Neural crest cell (in vitro differentiated cells): ENCODE measurements around the gene C18orf32. TPM values are rescaled to one million over a fixed set of nuclear protein-coding genes. Genes with fewer than 3 reads are reported as not detected.
A peak's percentile ranks its signal among the peaks of the same experiment; 100 is the strongest.
"Not testable (repeated sequence)": the region's sequence is repeated elsewhere in the genome, so short reads cannot be mapped to it uniquely, and the experiment has no call there.

ENCODE experiments used
- DNase-seq: peaks from one replicate; pipeline ENCODE4 v3.0.0; 2021; ENCODE audit warnings: low read depth, mixed read lengths, low spot score
- H3K27ac Mint-ChIP-seq: one replicate; pipeline ENCODE4 v1.8.0; 2021; ENCODE audit warnings: mild to moderate bottlenecking, mixed read lengths; ENCODE audit not compliant: unreplicated experiment
- H3K27me3 Mint-ChIP-seq: 2 replicates; pipeline ENCODE4 v1.8.0; 2021; ENCODE audit warnings: low read depth, mild to moderate bottlenecking, mixed read lengths
- H3K36me3 Mint-ChIP-seq: 2 replicates; pipeline ENCODE4 v1.8.0; 2021; ENCODE audit warnings: low read depth, mild to moderate bottlenecking, mixed read lengths
- H3K4me1 Mint-ChIP-seq: 2 replicates; pipeline ENCODE4 v1.8.0; 2021; ENCODE audit warnings: mixed read lengths
- H3K4me3 Mint-ChIP-seq: one replicate; pipeline ENCODE4 v1.8.0; 2021; ENCODE audit warnings: mild to moderate bottlenecking, mixed read lengths
- H3K9me3 Mint-ChIP-seq: 2 replicates; pipeline ENCODE4 v1.8.0; 2021; ENCODE audit warnings: mixed read lengths
- CTCF ChIP-seq: fragments of 200-600 bp; sonication (generic); conservative IDR thresholded peaks from 2 replicates; pipeline ENCODE4 v1.5.0; 2021; ENCODE audit warnings: antibody characterized with exemption, mild to moderate bottlenecking
- total RNA-seq: library from RNA; stranded (reverse); gene quantifications from 2 replicates; pipeline ENCODE4 v1.2.1, GENCODE V29; 2021

Gene C18orf32
- total RNA-seq, 1 donor from 2014 or later = 32.0 TPM

GRCh38 chr18:49481907-49482306, 5.1 kb downstream of the C18orf32 start:
- no peak for DNase-seq
- H3K4me3 Mint-ChIP-seq = peak overlapping the region; percentile 26
- no peaks in the 10 kb centered on the region for H3K9me3 Mint-ChIP-seq
- peaks cover 13% of the 10 kb centered on the region for H3K36me3 Mint-ChIP-seq
- peaks cover 10% of the 10 kb centered on the region for H3K4me1 Mint-ChIP-seq
- no peak overlapping the region for H3K27ac Mint-ChIP-seq
- H3K27me3 Mint-ChIP-seq = no peaks in the 10 kb centered on the region
- no peak for TF ChIP-seq CTCF

- Mint-ChIP-seq H3K9me3 (no peaks in the 10 kb centered on the region), H3K4me3 (no peak overlapping the region), H3K4me1 (peaks cover 5% of the 10 kb centered on the region), H3K27me3 (no peaks in the 10 kb centered on the region), H3K36me3 (peaks cover 13% of the 10 kb centered on the region), H3K27ac (no peak overlapping the region)
- no peak for TF ChIP-seq CTCF
- DNase-seq = no peak
These were observed 5.7 kb downstream of the C18orf32 start for GRCh38 chr18:49481317-49481716.

- H3K4me1 Mint-ChIP-seq = no peaks in the 10 kb centered on the region
- H3K9me3 Mint-ChIP-seq = no peaks in the 10 kb centered on the region
- TF ChIP-seq CTCF = no peak
- peaks cover 13% of the 10 kb centered on the region for H3K36me3 Mint-ChIP-seq
- no peaks in the 10 kb centered on the region for H3K27me3 Mint-ChIP-seq
- no peak overlapping the region for H3K27ac Mint-ChIP-seq
- DNase-seq = no peak
- no peak overlapping the region for H3K4me3 Mint-ChIP-seq
These were observed 7.5 kb downstream of the C18orf32 start for GRCh38 chr18:49479381-49480137.

GRCh38 chr18:49476664-49477411, 10.2 kb downstream of the C18orf32 start:
- no peak overlapping the region for H3K27ac Mint-ChIP-seq
- DNase-seq = no peak
- peaks cover 6% of the 10 kb centered on the region for H3K36me3 Mint-ChIP-seq
- H3K9me3 Mint-ChIP-seq = no peaks in the 10 kb centered on the region
- no peaks in the 10 kb centered on the region for H3K4me1 Mint-ChIP-seq
- no peak for TF ChIP-seq CTCF
- no peak overlapping the region for H3K4me3 Mint-ChIP-seq
- no peaks in the 10 kb centered on the region for H3K27me3 Mint-ChIP-seq

GRCh38 chr18:49474935-49475334, 12.1 kb downstream of the C18orf32 start:
- H3K36me3 Mint-ChIP-seq, DNase-seq, H3K27ac Mint-ChIP-seq, H3K27me3 Mint-ChIP-seq, H3K9me3 Mint-ChIP-seq, H3K4me1 Mint-ChIP-seq, H3K4me3 Mint-ChIP-seq: not testable (repeated sequence)

- DNase-seq = no peak
- no peak for TF ChIP-seq CTCF
- Mint-ChIP-seq H3K27me3 (peaks cover 3% of the 10 kb centered on the region), H3K27ac (no peak overlapping the region), H3K4me3 (no peak overlapping the region), H3K9me3 (no peaks in the 10 kb centered on the region), H3K36me3 (no peaks in the 10 kb centered on the region), H3K4me1 (no peaks in the 10 kb centered on the region)
These were observed 13.3 kb downstream of the C18orf32 start for GRCh38 chr18:49473721-49474120.
